Neural cell (in vitro differentiated cells): ENCODE data around the gene FOSL1.

Experiments used
- EZH2 ChIP-seq: fragments of 200-600, 300-800 bp; shearing (Covaris generic), sonication (generic); IDR thresholded peaks from 2 replicates; pipeline ENCODE4 v1.6.1; 2014; ENCODE audit warnings: antibody characterized with exemption, low read length, borderline replicate concordance, mild to moderate bottlenecking; ENCODE audit not compliant: insufficient read depth, poor library complexity, severe bottlenecking
- POLR2AphosphoS5 ChIP-seq: IDR thresholded peaks from 2 replicates; pipeline ENCODE4 v1.6.1; 2012
- RAD21 ChIP-seq: fragments of 450-650 bp; conservative IDR thresholded peaks from 2 replicates; pipeline ENCODE4 v1.6.1; 2014; ENCODE audit warnings: antibody characterized with exemption, mild to moderate bottlenecking, moderate library complexity
- TF ChIP-seq, protein P1 (sequence below): fragments of 450-650 bp; IDR thresholded peaks from 2 replicates; pipeline ENCODE4 v1.5.1; 2014; ENCODE audit warnings: antibody characterized with exemption, mild to moderate bottlenecking, moderate library complexity; ENCODE audit not compliant: poor library complexity, severe bottlenecking

DNA sequence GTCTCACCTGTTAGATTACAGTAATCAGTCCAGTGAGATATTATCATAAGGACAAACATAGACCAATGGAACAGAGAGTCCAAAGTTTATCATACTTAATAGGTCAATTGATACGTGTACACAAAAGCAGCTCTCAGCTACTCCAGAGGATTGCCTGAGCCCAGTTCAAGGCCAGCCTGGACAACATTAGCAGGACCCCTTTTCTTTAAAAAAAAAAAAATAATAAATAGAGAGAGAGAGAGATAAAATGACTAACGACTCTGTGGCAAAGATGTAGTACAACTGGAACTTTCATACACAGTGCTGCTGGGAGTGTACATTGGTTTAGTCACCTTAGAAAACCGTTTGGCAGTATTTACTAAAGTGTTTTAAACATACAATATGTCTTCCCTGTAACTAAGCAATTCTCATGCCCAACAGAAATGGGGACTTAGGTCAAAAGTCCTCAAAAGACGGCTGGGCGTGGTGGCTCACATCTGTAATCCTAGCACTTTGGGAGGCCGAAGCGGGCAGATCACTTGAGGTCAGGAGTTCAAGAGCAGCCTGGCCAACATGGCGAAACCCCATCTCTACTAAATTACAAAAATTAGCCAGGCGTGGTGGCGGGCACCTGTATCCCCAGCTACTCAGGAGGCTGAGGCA lies 55.8 kb downstream of the FOSL1 start:
- TF ChIP-seq RAD21: no peak
- TF ChIP-seq POLR2AphosphoS5: no peak
- TF ChIP-seq, protein P1, sequence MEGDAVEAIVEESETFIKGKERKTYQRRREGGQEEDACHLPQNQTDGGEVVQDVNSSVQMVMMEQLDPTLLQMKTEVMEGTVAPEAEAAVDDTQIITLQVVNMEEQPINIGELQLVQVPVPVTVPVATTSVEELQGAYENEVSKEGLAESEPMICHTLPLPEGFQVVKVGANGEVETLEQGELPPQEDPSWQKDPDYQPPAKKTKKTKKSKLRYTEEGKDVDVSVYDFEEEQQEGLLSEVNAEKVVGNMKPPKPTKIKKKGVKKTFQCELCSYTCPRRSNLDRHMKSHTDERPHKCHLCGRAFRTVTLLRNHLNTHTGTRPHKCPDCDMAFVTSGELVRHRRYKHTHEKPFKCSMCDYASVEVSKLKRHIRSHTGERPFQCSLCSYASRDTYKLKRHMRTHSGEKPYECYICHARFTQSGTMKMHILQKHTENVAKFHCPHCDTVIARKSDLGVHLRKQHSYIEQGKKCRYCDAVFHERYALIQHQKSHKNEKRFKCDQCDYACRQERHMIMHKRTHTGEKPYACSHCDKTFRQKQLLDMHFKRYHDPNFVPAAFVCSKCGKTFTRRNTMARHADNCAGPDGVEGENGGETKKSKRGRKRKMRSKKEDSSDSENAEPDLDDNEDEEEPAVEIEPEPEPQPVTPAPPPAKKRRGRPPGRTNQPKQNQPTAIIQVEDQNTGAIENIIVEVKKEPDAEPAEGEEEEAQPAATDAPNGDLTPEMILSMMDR: no peak
- TF ChIP-seq EZH2: no peak
